NCI-H2171 treated with DMSO at 0.1 percent for 48 hours (cell line): ENCODE results near the gene CFP.

Experiments
- DNase-seq: peaks from one replicate; lab custom pipeline; 2025; lab: John Stamatoyannopoulos, UW

The CFP gene

GRCh38 chrX:47637546-47638195 lies 7.9 kb upstream of the CFP start:
- DNase-seq, result no peak

DNA sequence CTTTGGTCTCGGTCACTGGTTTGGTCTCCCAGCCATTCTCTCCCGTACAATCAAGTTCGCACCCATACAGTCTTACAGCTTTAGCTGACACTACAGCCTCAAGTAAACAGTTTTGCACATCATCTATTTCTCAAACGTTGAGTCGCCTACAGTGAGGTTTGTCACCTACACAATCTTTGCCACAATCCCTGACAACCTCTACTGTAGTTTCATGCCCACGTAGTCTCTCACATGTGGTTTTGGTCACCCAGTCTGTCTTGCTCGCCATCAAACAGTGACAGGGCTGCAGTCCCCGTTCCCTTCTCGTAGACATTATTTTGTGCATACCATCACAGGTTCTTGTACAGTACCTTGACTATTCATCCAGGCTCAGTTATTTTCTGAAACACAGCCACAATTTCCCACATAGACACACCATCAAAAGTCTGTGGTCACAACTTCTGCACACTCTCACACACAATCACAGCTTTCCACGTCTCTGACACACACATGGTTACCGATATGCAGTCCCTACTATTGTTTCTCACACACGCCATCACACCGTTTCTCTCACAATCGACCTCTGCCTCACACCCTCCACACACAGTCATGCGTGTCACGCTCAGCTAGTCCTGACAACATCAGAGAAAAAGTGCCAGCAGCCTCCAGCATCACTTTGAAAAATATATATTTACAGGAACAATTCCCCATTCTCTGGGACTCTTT lies 5.3 kb upstream of the CFP start:
- no peak for DNase-seq

- no peak for DNase-seq
These were observed 4.2 kb upstream of the CFP start for GRCh38 chrX:47633689-47634590.

GRCh38 chrX:47632666-47633065 lies 2.9 kb upstream of the CFP start:
- no peak for DNase-seq

GRCh38 chrX:47631676-47632075 lies 1.9 kb upstream of the CFP start:
- no peak for DNase-seq

GRCh38 chrX:47628982-47629381 lies 748 bp downstream of the CFP start:
- no peak for DNase-seq

- no peak for DNase-seq
These were observed 4.4 kb downstream of the CFP start for GRCh38 chrX:47625365-47625764.

DNA sequence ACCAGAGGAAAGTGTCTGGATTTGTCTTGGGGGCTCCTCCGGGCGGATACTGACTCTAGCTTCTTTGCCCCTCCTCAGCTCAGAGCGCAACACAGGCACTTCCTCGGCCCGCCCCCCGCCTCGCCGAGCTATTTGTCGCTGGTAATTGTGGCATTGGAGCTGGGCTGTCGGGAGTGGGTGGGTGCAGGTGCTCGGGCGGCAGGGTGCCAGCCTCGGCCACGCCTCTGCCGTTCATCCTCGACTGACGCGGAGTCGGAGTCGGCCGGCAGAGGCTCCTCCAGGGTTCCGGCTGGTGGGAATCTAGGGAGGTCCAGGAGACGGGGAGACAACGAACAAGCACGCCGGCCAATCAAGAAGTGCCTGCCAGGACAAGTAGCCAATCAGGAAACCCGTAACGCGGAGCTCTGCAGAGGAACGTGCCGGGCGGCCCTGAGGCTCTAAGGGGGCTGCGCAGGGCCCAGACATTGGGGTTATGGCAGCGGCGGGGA lies 6.1 kb downstream of the CFP start:
- peak; percentile 88 for DNase-seq

DNA sequence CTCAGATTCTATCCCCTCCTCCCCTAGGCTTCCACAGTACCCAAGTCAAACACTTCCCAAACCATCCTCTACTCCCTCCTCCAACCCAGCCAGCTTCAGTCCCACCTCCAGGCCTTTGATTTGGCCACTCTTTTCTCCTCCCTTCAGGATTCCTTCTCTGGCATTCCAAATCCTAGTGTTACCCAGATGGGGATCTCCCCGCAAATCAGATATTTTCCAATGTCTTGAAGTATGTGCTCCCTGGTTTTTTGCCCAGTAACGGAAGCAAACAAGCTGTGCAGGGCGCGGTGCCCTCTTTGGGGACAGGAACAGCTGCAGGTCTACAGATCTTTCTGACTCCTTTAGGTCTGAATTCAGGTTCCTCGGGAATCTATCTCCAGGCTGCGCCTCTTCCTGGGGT lies 7.9 kb downstream of the CFP start:
- no peak for DNase-seq

- no peak for DNase-seq
These were observed 9.4 kb downstream of the CFP start for GRCh38 chrX:47620303-47620685.

DNA sequence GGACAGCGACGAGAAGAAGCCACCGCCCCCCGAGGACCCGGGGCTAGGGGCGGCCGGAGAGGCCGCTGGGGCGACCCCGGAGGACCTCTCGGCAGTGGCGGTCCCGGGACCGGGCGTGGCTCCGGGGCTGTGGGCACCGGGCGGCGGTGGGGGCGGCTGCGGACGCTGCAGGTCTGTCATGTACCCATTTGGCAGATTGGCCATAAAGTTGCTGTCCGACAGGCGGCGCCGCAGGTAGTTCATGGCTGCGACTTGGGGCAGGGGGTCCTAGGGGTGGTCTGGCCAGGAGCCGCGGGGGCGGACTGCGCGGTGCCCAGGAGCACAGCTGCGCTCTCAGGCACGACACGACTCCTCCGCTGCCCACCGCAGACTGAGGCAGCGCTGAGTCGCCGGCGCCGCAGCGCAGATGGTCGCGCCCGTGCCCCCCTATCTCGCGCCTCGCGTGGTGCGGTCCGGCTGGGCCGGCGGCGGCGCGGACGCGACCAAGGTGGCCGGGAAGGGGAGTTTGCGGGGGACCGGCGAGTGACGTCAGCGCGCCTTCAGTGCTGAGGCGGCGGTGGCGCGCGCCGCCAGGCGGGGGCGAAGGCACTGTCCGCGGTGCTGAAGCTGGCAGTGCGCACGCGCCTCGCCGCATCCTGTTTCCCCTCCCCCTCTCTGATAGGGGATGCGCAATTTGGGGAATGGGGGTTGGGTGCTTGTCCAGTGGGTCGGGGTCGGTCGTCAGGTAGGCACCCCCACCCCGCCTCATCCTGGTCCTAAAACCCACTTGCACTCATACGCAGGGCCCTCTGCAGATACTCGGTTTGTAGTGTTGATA lies 10.0 kb downstream of the CFP start, which contains the start of gene SYN1:
Gene SYN1 (minus strand): TSS at position 372 of the 817 bp plus-strand sequence. CDS start 129 bp downstream, at position 243.
- DNase-seq, result peak; percentile 69

- DNase-seq, result no peak
These were observed 10.7 kb downstream of the CFP start for GRCh38 chrX:47618923-47619485.

DNA sequence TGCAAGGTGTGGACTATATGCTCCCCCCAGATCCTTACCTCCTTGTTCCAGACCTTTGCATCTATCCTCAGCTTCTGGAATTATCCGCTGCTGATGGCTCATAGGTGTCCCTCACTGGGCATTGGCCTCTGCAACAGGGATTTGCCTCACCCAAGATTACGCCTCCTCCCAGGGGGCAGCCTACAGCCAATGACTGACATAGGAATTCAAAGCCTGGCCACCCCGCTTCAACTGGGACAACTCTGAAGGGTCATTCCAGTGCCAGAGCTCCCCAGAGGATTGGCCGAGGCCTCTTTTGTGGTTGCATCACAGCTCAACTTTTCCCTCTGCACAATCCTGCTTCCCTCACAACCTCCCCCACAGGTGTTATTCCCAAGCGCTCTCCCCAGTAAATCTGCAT lies 15.1 kb downstream of the CFP start:
- DNase-seq, result no peak

- peak; percentile 66 for DNase-seq
These were observed 16.6 kb downstream of the CFP start for GRCh38 chrX:47613082-47613481.

DNA sequence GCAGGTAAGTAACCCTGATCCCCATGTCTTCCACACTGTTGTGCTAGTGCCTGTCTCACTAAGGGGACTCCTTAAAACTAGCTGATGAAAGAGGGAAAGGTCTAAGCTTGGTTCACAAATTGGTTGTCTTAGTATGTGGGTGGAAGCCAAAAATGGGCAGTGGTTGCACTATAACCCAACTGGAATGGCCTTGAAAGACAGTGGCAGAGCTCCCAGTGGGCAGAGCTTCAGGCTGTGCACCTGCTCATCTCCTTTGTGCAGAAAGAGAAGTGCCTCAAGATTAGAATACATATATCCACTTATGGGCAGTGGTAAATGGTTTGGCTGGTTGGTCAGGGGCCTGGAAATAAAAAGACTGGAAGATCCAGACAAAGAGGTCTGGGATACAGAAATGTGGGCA lies 17.3 kb downstream of the CFP start:
- DNase-seq, result no peak

DNA sequence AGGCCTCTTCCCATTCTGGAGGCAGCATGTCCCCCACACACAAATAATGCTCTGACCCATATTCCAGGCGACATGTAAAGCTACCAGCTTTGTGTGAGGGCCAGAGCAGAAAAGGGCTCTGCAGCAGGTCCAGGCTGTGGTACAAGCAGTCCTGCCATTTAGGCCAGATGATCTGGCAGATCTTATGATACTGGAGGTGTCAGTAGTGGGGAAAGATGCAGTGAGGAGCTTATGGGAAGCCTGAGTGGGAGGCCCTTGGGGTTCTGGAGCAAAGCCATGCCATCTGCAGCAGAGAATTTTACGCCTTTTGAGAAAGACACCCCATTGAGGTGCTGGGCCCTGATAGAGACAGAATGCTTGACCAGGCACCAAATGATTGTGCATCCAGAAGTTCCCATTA lies 17.8 kb downstream of the CFP start:
- DNase-seq, result no peak

- DNase-seq, result no peak
These were observed 18.2 kb downstream of the CFP start for GRCh38 chrX:47611489-47611888.

- DNase-seq, result no peak
These were observed 19.2 kb downstream of the CFP start for GRCh38 chrX:47610511-47610910.

GRCh38 chrX:47608130-47608810 lies 21.5 kb downstream of the CFP start:
- no peak for DNase-seq

- no peak for DNase-seq
These were observed 22.6 kb downstream of the CFP start for GRCh38 chrX:47607091-47607490.

- no peak for DNase-seq
These were observed 24.7 kb downstream of the CFP start for GRCh38 chrX:47605024-47605423.
